Parathyroid adenoma (tissue), 2 donors: ENCODE results near the gene ANAPC2.

Experiments
- H2AFZ ChIP-seq: fragments of 300-600 bp; sonication (generic); one replicate; pipeline ENCODE4 v1.7.0; 2017; ENCODE audit warnings: antibody characterized with exemption, mild to moderate bottlenecking
- H3K27ac ChIP-seq: fragments of 300-600 bp; sonication (generic); one replicate; pipeline ENCODE4 v1.7.0; 2017
- H3K27me3 ChIP-seq: fragments of 300-600 bp; sonication (generic); one replicate; pipeline ENCODE4 v1.7.0; 2017; ENCODE audit warnings: low read length; ENCODE audit not compliant: control insufficient read depth, insufficient read depth
- H3K36me3 ChIP-seq: fragments of 300-600 bp; sonication (generic); one replicate; pipeline ENCODE4 v1.7.0; 2017; ENCODE audit warnings: low read length; ENCODE audit not compliant: control insufficient read depth, insufficient read depth
- H3K4me1 ChIP-seq: fragments of 300-600 bp; sonication (generic); one replicate; pipeline ENCODE4 v1.7.0; 2017; ENCODE audit warnings: control low read depth
- H3K4me2 ChIP-seq: fragments of 300-600 bp; sonication (generic); one replicate; pipeline ENCODE4 v1.7.0; 2017; ENCODE audit warnings: low read length
- H3K4me3 ChIP-seq: fragments of 300-600 bp; sonication (generic); one replicate; pipeline ENCODE4 v1.7.0; 2017; ENCODE audit warnings: low read depth, low read length
- H3K79me2 ChIP-seq: fragments of 300-600 bp; sonication (generic); one replicate; pipeline ENCODE4 v1.7.0; 2017; ENCODE audit warnings: control low read depth
- H3K9ac ChIP-seq: fragments of 300-600 bp; sonication (generic); one replicate; pipeline ENCODE4 v1.7.0; 2017; ENCODE audit warnings: mild to moderate bottlenecking
- H3K9me3 ChIP-seq: fragments of 300-600 bp; sonication (generic); one replicate; pipeline ENCODE4 v1.7.0; 2017; ENCODE audit warnings: low read length; ENCODE audit not compliant: control insufficient read depth
- TF ChIP-seq, protein P1 (sequence below): fragments of 300-600 bp; sonication (generic); IDR thresholded peaks from one replicate; pipeline ENCODE4 v1.7.0; 2017; ENCODE audit warnings: antibody characterized with exemption, mild to moderate bottlenecking
- donor health status: primary hyperparathyroidism.

ANAPC2 gene

DNA sequence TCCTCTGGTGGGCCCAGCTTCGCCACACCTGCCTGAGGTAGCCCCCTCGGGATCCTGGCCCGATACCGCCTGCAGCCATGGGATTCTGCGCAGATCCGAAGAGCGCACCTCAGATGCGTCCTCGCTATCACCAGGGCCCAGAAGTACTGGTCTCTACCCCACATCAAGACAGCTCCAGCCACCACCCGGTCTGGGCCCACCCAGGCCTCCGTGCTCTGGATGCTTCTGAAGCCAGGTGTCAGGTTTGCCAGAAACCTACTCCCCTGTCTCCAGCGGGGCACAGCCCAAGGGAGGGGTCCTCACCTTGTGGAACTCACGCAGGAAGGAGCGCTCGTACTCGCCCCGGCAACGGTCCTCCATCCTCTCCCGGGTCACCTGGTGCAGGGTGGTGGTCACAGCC, 2.4 kb downstream of the ANAPC2 start:
- TF ChIP-seq, protein P1, sequence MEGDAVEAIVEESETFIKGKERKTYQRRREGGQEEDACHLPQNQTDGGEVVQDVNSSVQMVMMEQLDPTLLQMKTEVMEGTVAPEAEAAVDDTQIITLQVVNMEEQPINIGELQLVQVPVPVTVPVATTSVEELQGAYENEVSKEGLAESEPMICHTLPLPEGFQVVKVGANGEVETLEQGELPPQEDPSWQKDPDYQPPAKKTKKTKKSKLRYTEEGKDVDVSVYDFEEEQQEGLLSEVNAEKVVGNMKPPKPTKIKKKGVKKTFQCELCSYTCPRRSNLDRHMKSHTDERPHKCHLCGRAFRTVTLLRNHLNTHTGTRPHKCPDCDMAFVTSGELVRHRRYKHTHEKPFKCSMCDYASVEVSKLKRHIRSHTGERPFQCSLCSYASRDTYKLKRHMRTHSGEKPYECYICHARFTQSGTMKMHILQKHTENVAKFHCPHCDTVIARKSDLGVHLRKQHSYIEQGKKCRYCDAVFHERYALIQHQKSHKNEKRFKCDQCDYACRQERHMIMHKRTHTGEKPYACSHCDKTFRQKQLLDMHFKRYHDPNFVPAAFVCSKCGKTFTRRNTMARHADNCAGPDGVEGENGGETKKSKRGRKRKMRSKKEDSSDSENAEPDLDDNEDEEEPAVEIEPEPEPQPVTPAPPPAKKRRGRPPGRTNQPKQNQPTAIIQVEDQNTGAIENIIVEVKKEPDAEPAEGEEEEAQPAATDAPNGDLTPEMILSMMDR = no peak
- Histone ChIP-seq H3K4me1 (peaks cover 8% of the 10 kb centered on the region), H3K27me3 (no peaks in the 10 kb centered on the region), H3K79me2 (peaks cover 4% of the 10 kb centered on the region), H3K9ac (no peak overlapping the region), H3K4me3 (no peak overlapping the region), H3K36me3 (no peaks in the 10 kb centered on the region), H3K27ac (no peak overlapping the region), H2AFZ (no peak overlapping the region), H3K9me3 (no peaks in the 10 kb centered on the region), H3K4me2 (no peak overlapping the region)

DNA sequence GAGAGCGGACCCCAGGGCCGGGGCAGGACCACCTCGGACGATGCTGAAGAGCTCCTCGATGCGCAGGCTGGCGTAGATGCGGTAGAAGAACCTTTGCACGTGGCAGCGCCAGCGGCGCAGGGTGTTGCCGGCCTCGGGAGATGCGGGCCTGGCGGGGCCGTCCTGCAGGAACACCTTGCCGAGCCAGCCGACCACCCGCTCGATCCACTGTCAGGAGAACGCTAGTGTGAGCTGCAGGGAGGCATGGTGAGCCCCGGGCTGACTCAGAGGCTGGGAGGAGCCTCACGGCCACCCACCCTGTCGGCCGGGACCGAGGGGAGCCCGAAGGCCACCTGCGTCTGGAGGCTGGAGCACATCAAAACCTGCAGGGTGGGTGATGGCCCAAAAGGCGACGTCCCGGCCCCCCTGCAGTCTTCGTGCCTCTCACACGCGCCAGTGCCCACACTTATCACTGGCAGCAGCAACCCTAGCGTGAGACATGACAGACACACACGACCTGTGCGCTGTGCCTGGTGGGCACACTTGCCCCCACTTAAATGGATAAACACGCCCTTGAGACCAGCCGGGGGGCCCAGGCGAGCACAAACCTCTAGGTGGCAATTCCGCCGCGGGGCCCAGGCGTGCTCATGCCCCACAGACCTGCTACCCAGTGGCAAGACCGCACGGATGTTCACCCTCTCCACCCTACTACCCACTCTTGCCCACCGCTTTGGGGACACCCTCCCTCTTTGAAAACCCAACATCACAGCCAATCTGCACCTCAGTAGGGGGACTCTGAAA, 3.3 kb downstream of the ANAPC2 start:
- Histone ChIP-seq H3K9me3 (no peaks in the 10 kb centered on the region), H3K79me2 (peaks cover 4% of the 10 kb centered on the region), H3K27me3 (no peaks in the 10 kb centered on the region), H3K36me3 (no peaks in the 10 kb centered on the region), H3K4me3 (no peak overlapping the region), H3K4me1 (peaks cover 8% of the 10 kb centered on the region), H2AFZ (no peak overlapping the region), H3K9ac (no peak overlapping the region), H3K27ac (no peak overlapping the region), H3K4me2 (no peak overlapping the region)
- TF ChIP-seq, protein P1 = no peak

GRCh38 chr9:137183980-137184595, 4.3 kb downstream of the ANAPC2 start:
- Histone ChIP-seq H3K79me2 (peaks cover 4% of the 10 kb centered on the region), H2AFZ (no peak overlapping the region), H3K9ac (no peak overlapping the region), H3K36me3 (no peaks in the 10 kb centered on the region), H3K4me1 (peaks cover 2% of the 10 kb centered on the region), H3K27me3 (no peaks in the 10 kb centered on the region), H3K4me2 (no peak overlapping the region), H3K4me3 (no peak overlapping the region), H3K27ac (no peak overlapping the region), H3K9me3 (no peaks in the 10 kb centered on the region)
- TF ChIP-seq, protein P1 = no peak

- H3K4me2 ChIP-seq = no peak overlapping the region
- H3K36me3 ChIP-seq = no peaks in the 10 kb centered on the region
- H3K9me3 ChIP-seq = no peaks in the 10 kb centered on the region
- TF ChIP-seq, protein P1 = no peak
- H3K4me1 ChIP-seq = peaks cover 2% of the 10 kb centered on the region
- H3K9ac ChIP-seq = no peak overlapping the region
- H3K27ac ChIP-seq = no peak overlapping the region
- no peak overlapping the region for H3K4me3 ChIP-seq
- no peaks in the 10 kb centered on the region for H3K27me3 ChIP-seq
- no peak overlapping the region for H2AFZ ChIP-seq
- H3K79me2 ChIP-seq = peaks cover 4% of the 10 kb centered on the region
Observed at GRCh38 chr9:137182836-137183235, 5.5 kb downstream of the ANAPC2 start.
